GM21381 (cell line): ENCODE measurements around the gene TGIF2LY.
"Not testable (repeated sequence)": the region's sequence is repeated elsewhere in the genome, so short reads cannot be mapped to it uniquely, and the experiment has no call there.

ENCODE experiments used
- ATAC-seq: cut with Tn5 transposase; IDR thresholded peaks from one replicate; pipeline ENCODE4 v1.9.1; 2021; ENCODE audit warnings: mild to moderate bottlenecking, moderate library complexity; ENCODE audit not compliant: unreplicated experiment

TGIF2LY gene

DNA sequence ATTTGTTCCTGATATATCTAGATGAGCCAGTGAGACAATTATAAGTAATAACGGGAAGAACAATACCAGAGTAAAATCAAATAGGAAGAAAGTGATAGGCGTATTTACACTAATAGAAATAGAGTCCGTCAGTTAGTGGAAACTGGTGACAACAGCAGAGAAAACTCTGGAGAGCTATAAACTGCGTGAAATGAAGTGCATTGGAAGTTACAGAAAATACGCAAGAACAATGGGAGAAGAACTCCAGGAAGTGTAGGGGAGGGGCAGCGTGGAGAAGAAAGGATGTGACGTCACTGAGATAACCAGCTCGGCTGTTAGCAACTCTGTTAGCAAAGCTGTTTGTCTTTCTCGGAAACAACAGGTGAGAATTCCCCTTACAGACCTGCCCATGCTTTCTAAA, at the start of gene TGIF2LY:
Gene TGIF2LY (plus strand): TSS at position 301 of the 400 bp plus-strand sequence. CDS start 178 bp downstream, outside the sequence.
- ATAC-seq, result not testable (repeated sequence)
